K562 (cell line): Measurements from ENCODE around the gene RNF19B. TPM values are rescaled to one million over a fixed set of nuclear protein-coding genes. Genes with fewer than 3 reads are reported as not detected.
A peak's percentile ranks its signal among the peaks of the same experiment; 100 is the strongest.

Source experiments
- FOXO4 ChIP-seq: fragments of 450-650 bp; formaldehyde crosslinking; IDR thresholded peaks from 2 replicates; pipeline ENCODE4 v1.4.0; 2020; ENCODE audit warnings: mild to moderate bottlenecking, moderate library complexity
- HSF4 ChIP-seq: fragments of 250-450 bp; sonication (Bioruptor Pico); IDR thresholded peaks from 2 replicates; pipeline ENCODE4 v2.1.2; 2022; ENCODE audit warnings: mild to moderate bottlenecking, moderate library complexity, borderline replicate concordance
- ILF3 ChIP-seq: fragments of 450-650 bp; IDR thresholded peaks from 2 replicates; pipeline ENCODE4 v1.6.1; 2018; ENCODE audit warnings: antibody characterized with exemption, mild to moderate bottlenecking, moderate library complexity, borderline replicate concordance
- MXI1 ChIP-seq: IDR thresholded peaks from 2 replicates; pipeline ENCODE4 v1.6.1; 2011; ENCODE audit warnings: low read depth, mild to moderate bottlenecking, improper control_type of control experiment, low read length
- MYC ChIP-seq, 2 experiments: fragments of 250-450 bp in 1 of 2; sonication (Bioruptor Pico) in 1 of 2; IDR thresholded peaks; 2 replicates each; pipeline versions ENCODE4 v1.5.1 to v1.6.1; 2012 to 2021; ENCODE audit warnings: low read depth in 2 of 2, borderline replicate concordance in 1 of 2, improper control_type of control experiment in 1 of 2, low read length in 1 of 2, mild to moderate bottlenecking in 1 of 2, moderate library complexity in 1 of 2
- RNF2 ChIP-seq: sonication (generic); IDR thresholded peaks from 2 replicates; pipeline ENCODE4 v1.6.1; 2016
- TAF9B ChIP-seq: fragments of 450-650 bp; IDR thresholded peaks from 2 replicates; pipeline ENCODE4 v1.6.1; 2018; ENCODE audit warnings: mild to moderate bottlenecking; ENCODE audit not compliant: partially characterized antibody
- TEAD4 ChIP-seq, 2 experiments: sonication (generic) in 1 of 2; formaldehyde crosslinking in 1 of 2; IDR thresholded peaks; 2 replicates each; pipeline versions ENCODE4 v1.6.1 to v1.8.0; 2012 to 2022; ENCODE audit warnings: borderline replicate concordance in 1 of 2, inconsistent platforms in 1 of 2, low read length in 1 of 2, mild to moderate bottlenecking in 1 of 2, missing genetic modification reagents in 1 of 2
- TFAM ChIP-seq: fragments of 250-450 bp; sonication (Bioruptor Pico); conservative IDR thresholded peaks from 2 replicates; pipeline ENCODE4 v1.5.0; 2021; ENCODE audit warnings: mild to moderate bottlenecking, moderate library complexity
- THAP12 ChIP-seq: fragments of 250-450 bp; sonication (Bioruptor Pico); IDR thresholded peaks from 2 replicates; pipeline ENCODE4 v1.9.0; 2021; ENCODE audit warnings: mild to moderate bottlenecking, inconsistent platforms
- ZBTB12 ChIP-seq: fragments of 250-450 bp; sonication (Bioruptor Pico); IDR thresholded peaks from 2 replicates; pipeline ENCODE4 v1.4.0; 2020
- ZNF436 ChIP-seq: fragments of 250-450, 450-650 bp; sonication (Bioruptor Pico); formaldehyde crosslinking; IDR thresholded peaks from 2 replicates; pipeline ENCODE4 v1.7.0; 2020; ENCODE audit warnings: mild to moderate bottlenecking
- polyA plus RNA-seq, 8 experiments: library from polyadenylated mRNA; depleted of rRNA in 4 of 8; stranded (reverse) in 5 of 8; unstranded in 3 of 8; fragments of >200 nt; fragmentation: Nextera tagmentation in 2 of 8; fragmentation: Illumina TruSeq in 1 of 8; extraction: Ambion mirVana in 2 of 8; extraction: Trizol in 1 of 8; gene quantifications; 2 replicates each; pipeline versions ENCODE4 v1.2.1 to v1.2.3, GENCODE V29; 2011 to 2014; ENCODE audit warnings: inconsistent platforms in 1 of 8, missing spikeins in 1 of 8
- total RNA-seq, 7 experiments: library from RNA; depleted of rRNA in 6 of 7; stranded (reverse); fragments of >200 nt in 6 of 7; fragmentation: Illumina TruSeq in 2 of 7; extraction: Trizol in 2 of 7; gene quantifications; 2 replicates each; pipeline versions ENCODE4 v1.2.1 to v1.2.3, GENCODE V29; 2011 to 2021; ENCODE audit warnings: low replicate concordance in 1 of 7
- TF ChIP-seq, protein P1 (sequence below): conservative IDR thresholded peaks from 2 replicates; pipeline ENCODE4 v1.6.1; 2011; ENCODE audit warnings: low read depth, mild to moderate bottlenecking, low read length; ENCODE audit not compliant: control insufficient read depth
- TF ChIP-seq, protein P2 (sequence below), 3 experiments: fragments of 200-800 bp in 1 of 3; fragments of 250-450 bp in 1 of 3; fragments of 450-650 bp in 1 of 3; sonication (Bioruptor Pico) in 1 of 3; sonication (Bioruptor generic) in 1 of 3; formaldehyde crosslinking in 1 of 3; IDR thresholded peaks; 2 replicates each; pipeline versions ENCODE4 v1.6.1 to v1.8.0; 2016 to 2022; ENCODE audit warnings: mild to moderate bottlenecking in 2 of 3, missing genetic modification characterization in 2 of 3, missing compliant biosample characterization in 1 of 3, moderate library complexity in 1 of 3

Gene RNF19B
- total and polyA plus RNA-seq, 9 of the 15 experiments (the other 6 are each of a cell fraction or from before 2014, with no cell fraction given) = 2.6 to 14.9 (median 10.1) TPM

DNA sequence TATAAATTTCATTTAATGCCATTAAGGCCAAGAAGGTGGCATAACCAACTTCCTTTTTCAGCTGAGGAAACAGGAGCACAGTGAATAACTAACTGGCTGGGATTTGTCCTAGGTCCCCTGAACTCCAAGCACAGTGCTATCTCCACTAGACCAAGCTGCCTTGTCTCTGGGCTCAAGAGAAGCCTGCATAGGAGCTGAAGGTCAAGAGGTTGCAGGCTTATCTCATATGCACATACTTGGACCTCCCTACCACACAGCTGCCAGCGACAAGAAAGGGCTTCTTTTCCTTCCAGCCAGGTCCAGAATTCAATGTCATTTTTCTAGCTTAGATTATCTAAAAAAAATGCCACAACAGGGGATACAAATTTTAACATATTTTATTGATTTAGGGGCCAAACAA is 45.0 kb upstream of the RNF19B start (continued):
- TF ChIP-seq TEAD4 (IDR thresholded peaks at IDR 0.05; ENCODE audit: low read length) (peak; percentile 96), TEAD4 (CRISPR knock-in tag; IDR thresholded peaks at IDR 0.05; ENCODE audit: borderline replicate concordance) (no peak), ZNF436 (no peak), HSF4 (CRISPR knock-in tag) (no peak), RNF2 (peak; percentile 67; the same call in 1 of the 2 replicates), TFAM (CRISPR knock-in tag) (no peak), THAP12 (CRISPR knock-in tag) (no peak), MYC (IDR thresholded peaks at IDR 0.05; ENCODE audit: low read depth, low read length) (peak; percentile 54; the same call in 1 of the 2 replicates), MYC (CRISPR knock-in tag; IDR thresholded peaks at IDR 0.05; ENCODE audit: borderline replicate concordance, low read depth) (no peak), MXI1 (peak; percentile 44; the same call in 1 of the 2 replicates), TAF9B (no peak), ZBTB12 (CRISPR knock-in tag) (no peak), ILF3 (no peak), FOXO4 (CRISPR knock-in tag) (no peak)
- TF ChIP-seq, protein P1, sequence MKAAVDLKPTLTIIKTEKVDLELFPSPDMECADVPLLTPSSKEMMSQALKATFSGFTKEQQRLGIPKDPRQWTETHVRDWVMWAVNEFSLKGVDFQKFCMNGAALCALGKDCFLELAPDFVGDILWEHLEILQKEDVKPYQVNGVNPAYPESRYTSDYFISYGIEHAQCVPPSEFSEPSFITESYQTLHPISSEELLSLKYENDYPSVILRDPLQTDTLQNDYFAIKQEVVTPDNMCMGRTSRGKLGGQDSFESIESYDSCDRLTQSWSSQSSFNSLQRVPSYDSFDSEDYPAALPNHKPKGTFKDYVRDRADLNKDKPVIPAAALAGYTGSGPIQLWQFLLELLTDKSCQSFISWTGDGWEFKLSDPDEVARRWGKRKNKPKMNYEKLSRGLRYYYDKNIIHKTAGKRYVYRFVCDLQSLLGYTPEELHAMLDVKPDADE = 0 out of 2 replicates have a peak, but pooled peaks have one; percentile 54
- TF ChIP-seq, protein P2, sequence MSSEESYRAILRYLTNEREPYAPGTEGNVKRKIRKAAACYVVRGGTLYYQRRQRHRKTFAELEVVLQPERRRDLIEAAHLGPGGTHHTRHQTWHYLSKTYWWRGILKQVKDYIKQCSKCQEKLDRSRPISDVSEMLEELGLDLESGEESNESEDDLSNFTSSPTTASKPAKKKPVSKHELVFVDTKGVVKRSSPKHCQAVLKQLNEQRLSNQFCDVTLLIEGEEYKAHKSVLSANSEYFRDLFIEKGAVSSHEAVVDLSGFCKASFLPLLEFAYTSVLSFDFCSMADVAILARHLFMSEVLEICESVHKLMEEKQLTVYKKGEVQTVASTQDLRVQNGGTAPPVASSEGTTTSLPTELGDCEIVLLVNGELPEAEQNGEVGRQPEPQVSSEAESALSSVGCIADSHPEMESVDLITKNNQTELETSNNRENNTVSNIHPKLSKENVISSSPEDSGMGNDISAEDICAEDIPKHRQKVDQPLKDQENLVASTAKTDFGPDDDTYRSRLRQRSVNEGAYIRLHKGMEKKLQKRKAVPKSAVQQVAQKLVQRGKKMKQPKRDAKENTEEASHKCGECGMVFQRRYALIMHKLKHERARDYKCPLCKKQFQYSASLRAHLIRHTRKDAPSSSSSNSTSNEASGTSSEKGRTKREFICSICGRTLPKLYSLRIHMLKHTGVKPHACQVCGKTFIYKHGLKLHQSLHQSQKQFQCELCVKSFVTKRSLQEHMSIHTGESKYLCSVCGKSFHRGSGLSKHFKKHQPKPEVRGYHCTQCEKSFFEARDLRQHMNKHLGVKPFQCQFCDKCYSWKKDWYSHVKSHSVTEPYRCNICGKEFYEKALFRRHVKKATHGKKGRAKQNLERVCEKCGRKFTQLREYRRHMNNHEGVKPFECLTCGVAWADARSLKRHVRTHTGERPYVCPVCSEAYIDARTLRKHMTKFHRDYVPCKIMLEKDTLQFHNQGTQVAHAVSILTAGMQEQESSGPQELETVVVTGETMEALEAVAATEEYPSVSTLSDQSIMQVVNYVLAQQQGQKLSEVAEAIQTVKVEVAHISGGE (CRISPR knock-in tag; IDR thresholded peaks at IDR 0.05) = peak in 1 of 3 experiments; percentile 75; a peak in 2 of 6 replicates
